Lung (tissue), 12 donors: Measurements from ENCODE around the gene LGR5. TPM values are rescaled to one million over a fixed set of nuclear protein-coding genes. Genes with fewer than 3 reads are reported as not detected.

Source experiments
- ATAC-seq: fragments of 200-7000 bp; cut with Tn5 transposase; one replicate; pipeline ENCODE4 v1.9.1; 2020; ENCODE audit warnings: moderate number of reproducible peaks; ENCODE audit not compliant: insufficient read depth, low FRiP score
- DNase-seq, 3 donors: peaks; one replicate each; pipeline ENCODE4 v3.0.0-alpha.2; 2013 to 2017
- H3K27ac ChIP-seq, 2 donors: one replicate each; pipeline ENCODE4 v1.5.1; 2013; ENCODE audit warnings: mild to moderate bottlenecking in 2 of 2, moderate library complexity in 2 of 2, control low read depth in 1 of 2, inconsistent platforms in 1 of 2, low read depth in 1 of 2, low read length in 1 of 2
- H3K27me3 ChIP-seq, 3 donors: one replicate each; pipeline ENCODE4 v1.5.1; 2013; ENCODE audit warnings: low read length in 2 of 3; ENCODE audit not compliant: control insufficient read depth in 3 of 3, insufficient read depth in 3 of 3
- H3K36me3 ChIP-seq, 4 donors: one replicate each; pipeline ENCODE4 v1.5.1; 2013; ENCODE audit warnings: low read length in 4 of 4, mild to moderate bottlenecking in 1 of 4, moderate library complexity in 1 of 4; ENCODE audit not compliant: control insufficient read depth in 4 of 4, insufficient read depth in 4 of 4
- H3K4me1 ChIP-seq, 5 donors: one replicate each; pipeline ENCODE4 v1.5.1; 2013; ENCODE audit warnings: low read length in 5 of 5, mild to moderate bottlenecking in 2 of 5, moderate library complexity in 1 of 5; ENCODE audit not compliant: control insufficient read depth in 5 of 5, insufficient read depth in 5 of 5
- H3K4me3 ChIP-seq: one replicate; pipeline ENCODE4 v1.5.1; 2013; ENCODE audit warnings: mild to moderate bottlenecking, control low read depth, moderate library complexity
- H3K9ac ChIP-seq, 2 donors: one replicate each; pipeline ENCODE4 v1.5.1; 2013; ENCODE audit warnings: low read length in 2 of 2, control low read depth in 1 of 2; ENCODE audit not compliant: insufficient read depth in 1 of 2
- H3K9me3 ChIP-seq, 4 donors: one replicate each; pipeline ENCODE4 v1.5.1; 2013; ENCODE audit warnings: low read length in 3 of 4, mild to moderate bottlenecking in 1 of 4, moderate library complexity in 1 of 4; ENCODE audit not compliant: control insufficient read depth in 4 of 4, insufficient read depth in 3 of 4
- CTCF ChIP-seq: IDR thresholded peaks from 2 replicates; pipeline ENCODE4 v1.5.1; 2012; ENCODE audit warnings: mild to moderate bottlenecking; ENCODE audit errors: control extremely low read depth, extremely low read depth
- WGBS, 2 donors: extraction: QIAGEN DNeasy Blood & Tissue Kit; methylation state at CpG; one replicate each; pipeline ENCODE4 v1.1.7; 2013; 5-methylcytosine and 5-hydroxymethylcytosine counted together
- polyA plus RNA-seq, 2 donors: library from polyadenylated mRNA; stranded (reverse); fragments of 200-250 nt; gene quantifications; one replicate each; pipeline ENCODE4 v1.2.1, GENCODE V29; 2013
- total RNA-seq, 2 donors: library from RNA; depleted of rRNA in 1 of 2; stranded (reverse); fragments of >200 nt in 1 of 2; gene quantifications; one replicate each; pipeline ENCODE4 v1.2.1, GENCODE V29; 2014 to 2021
- donor health status: control.
- donor health status: control.
- donor health status: Bipolar disorder and iron deficiency.
- donor health status: healthy.
- donor health status: DM: yes; HTN: yes; CAD: no.

Gene LGR5
- total and polyA plus RNA-seq, 4 donors, result 0.06 to 1.4 (median 0.21) TPM

- WGBS, 2 donors, result 69 to 73% methylated on average over 15 of the region's 15 CpGs
- DNase-seq (no peak), ATAC-seq (no peak)
- Histone ChIP-seq H3K4me3 (no peak overlapping the region), H3K27ac (no peak overlapping the region), H3K36me3 (no peaks in the 10 kb centered on the region), H3K4me1 (no peaks in the 10 kb centered on the region), H3K9me3 (no peaks in the 10 kb centered on the region), H3K27me3 (no peaks in the 10 kb centered on the region), H3K9ac (no peak overlapping the region)
- no peak for TF ChIP-seq CTCF
Measured at GRCh38 chr12:71469258-71469750, 29.7 kb downstream of the LGR5 start.

- Histone ChIP-seq H3K9ac (no peak overlapping the region), H3K27me3 (peaks cover 0 to 2% (median 0%) of the 10 kb centered on the region in 3 donors), H3K9me3 (peaks cover 0 to 2% (median 0%) of the 10 kb centered on the region in 4 donors), H3K4me3 (no peak overlapping the region), H3K4me1 (no peaks in the 10 kb centered on the region), H3K27ac (no peak overlapping the region), H3K36me3 (no peaks in the 10 kb centered on the region)
- no peak for TF ChIP-seq CTCF
- ATAC-seq, result no peak
- WGBS, 2 donors, result 53 to 73% methylated on average over 2 of the region's 2 CpGs
- no peak for DNase-seq
Measured at GRCh38 chr12:71472441-71472911, 32.9 kb downstream of the LGR5 start.

- no peak for ATAC-seq
- no peak overlapping the region for H3K9ac ChIP-seq
- H3K27ac ChIP-seq, result no peak overlapping the region
- DNase-seq, result no peak
- H3K36me3 ChIP-seq, result no peaks in the 10 kb centered on the region
- H3K9me3 ChIP-seq, result peaks cover 0 to 2% (median 0%) of the 10 kb centered on the region in 4 donors
- no peaks in the 10 kb centered on the region for H3K4me1 ChIP-seq
- no peak for TF ChIP-seq CTCF
- WGBS, 2 donors, result 72 to 84% methylated on average over 2 of the region's 2 CpGs
- peaks cover 0 to 2% (median 0%) of the 10 kb centered on the region in 3 donors for H3K27me3 ChIP-seq
- H3K4me3 ChIP-seq, result no peak overlapping the region
Measured at GRCh38 chr12:71474791-71475190, 35.2 kb downstream of the LGR5 start.

GRCh38 chr12:71475280-71475679 lies 35.7 kb downstream of the LGR5 start:
- TF ChIP-seq CTCF, result no peak
- 76 to 84% methylated on average over 5 of the region's 5 CpGs for WGBS, 2 donors
- Histone ChIP-seq H3K9me3 (peaks cover 0 to 2% (median 0%) of the 10 kb centered on the region in 4 donors), H3K36me3 (no peaks in the 10 kb centered on the region), H3K27me3 (peaks cover 0 to 2% (median 0%) of the 10 kb centered on the region in 3 donors), H3K27ac (no peak overlapping the region), H3K4me3 (no peak overlapping the region), H3K4me1 (no peaks in the 10 kb centered on the region), H3K9ac (no peak overlapping the region)
- DNase-seq (peak in 1 of 3 donors; percentile 25), ATAC-seq (no peak)
